OCI-LY7 (cell line): Measurements from ENCODE around the gene ERI3. TPM values are rescaled to one million over a fixed set of nuclear protein-coding genes. Genes with fewer than 3 reads are reported as not detected.
A peak's percentile ranks its signal among the peaks of the same experiment; 100 is the strongest.

ENCODE experiments used
- BruUV-seq: library from RNA; stranded (reverse); fragments of 400-500 nt; replicated peaks from 2 replicates; lab custom pipeline; 2021; lab: Mats Ljungman, UMichigan
- CTCF ChIA-PET: fragments of 300-600 bp; sonication (Branson Sonifier 250); formaldehyde crosslinking; loops from one replicate; lab custom pipeline; 2022; ENCODE audit warnings: antibody characterized with exemption; ENCODE audit not compliant: unreplicated experiment; lab: Charles Lee
- POLR2A ChIA-PET: fragments of 300-600 bp; sonication (Branson Sonifier 250); formaldehyde crosslinking; loops from one replicate; lab custom pipeline; 2022; ENCODE audit warnings: antibody characterized with exemption; lab: Charles Lee
- DNase-seq: peaks from one replicate; pipeline ENCODE4 v3.0.0-alpha.2; 2015; ENCODE audit warnings: low spot score
- H2AFZ ChIP-seq: fragments of 200-600 bp; sonication (generic), shearing (Covaris generic); 2 replicates; pipeline ENCODE4 v1.6.1; 2014; ENCODE audit warnings: mild to moderate bottlenecking, antibody characterized with exemption, low read length, moderate library complexity
- H3K27ac ChIP-seq: fragments of 200-600 bp; sonication (generic); 2 replicates; pipeline ENCODE4 v1.5.1; 2014; ENCODE audit warnings: mixed run types, low read depth, mild to moderate bottlenecking, moderate library complexity, low read length, inconsistent platforms; ENCODE audit not compliant: poor library complexity, severe bottlenecking
- H3K36me3 ChIP-seq: fragments of 200-600 bp; sonication (generic); 2 replicates; pipeline ENCODE4 v1.6.1; 2014; ENCODE audit warnings: mild to moderate bottlenecking, antibody characterized with exemption, low read length, moderate library complexity, mixed read lengths; ENCODE audit not compliant: insufficient read depth
- H3K4me1 ChIP-seq: fragments of 200-600 bp; sonication (generic); 2 replicates; pipeline ENCODE4 v1.5.1; 2014; ENCODE audit warnings: mild to moderate bottlenecking, low read length; ENCODE audit not compliant: insufficient read depth, poor library complexity, severe bottlenecking
- H3K4me2 ChIP-seq: fragments of 200-600 bp; sonication (generic); 2 replicates; pipeline ENCODE4 v1.6.1; 2014; ENCODE audit warnings: mild to moderate bottlenecking, low read length
- H3K4me3 ChIP-seq: fragments of 200-600 bp; sonication (generic); 2 replicates; pipeline ENCODE4 v1.5.1; 2014; ENCODE audit warnings: mild to moderate bottlenecking, low read depth, low read length; ENCODE audit not compliant: poor library complexity, severe bottlenecking
- H3K79me2 ChIP-seq: fragments of 200-600 bp; sonication (generic); 2 replicates; pipeline ENCODE4 v1.6.1; 2016; ENCODE audit warnings: low read depth, mild to moderate bottlenecking, low read length, moderate library complexity, mixed read lengths; ENCODE audit not compliant: insufficient read depth
- H3K9me2 ChIP-seq: fragments of 200-600 bp; sonication (generic); 2 replicates; pipeline ENCODE4 v1.6.1; 2016; ENCODE audit warnings: mild to moderate bottlenecking, low read length, mixed read lengths; ENCODE audit not compliant: insufficient read depth
- H3K9me3 ChIP-seq: fragments of 200-600 bp; sonication (generic); 2 replicates; pipeline ENCODE4 v1.6.1; 2014; ENCODE audit warnings: mild to moderate bottlenecking, mixed run types, low read length, mixed read lengths
- H4K20me1 ChIP-seq: fragments of 200-600 bp; sonication (generic); 2 replicates; pipeline ENCODE4 v1.6.1; 2014; ENCODE audit warnings: mild to moderate bottlenecking, antibody characterized with exemption, low read length, moderate library complexity, mixed read lengths; ENCODE audit not compliant: insufficient read depth
- EZH2phosphoT487 ChIP-seq: fragments of 200-600 bp; sonication (generic); IDR thresholded peaks from 2 replicates; pipeline ENCODE4 v1.6.1; 2018; ENCODE audit warnings: low read depth, borderline replicate concordance, mild to moderate bottlenecking, mixed run types, antibody characterized with exemption, low read length, moderate library complexity, mixed read lengths
- intact Hi-C: fragments of 100-400 bp; cut with micrococcal nuclease; formaldehyde crosslinking; loops from one replicate; pipeline ENCODE4 v1.10.0; 2022; ENCODE audit not compliant: unreplicated experiment
- small RNA-seq: library from RNA; depleted of rRNA; stranded (forward); fragments of <200 nt; gene quantifications from one replicate; pipeline ENCODE3, GENCODE V24; 2014
- total RNA-seq, 2 experiments: library from RNA; depleted of rRNA in 1 of 2; stranded (reverse); fragments of >200 nt in 1 of 2; shearing (Covaris generic) in 1 of 2; gene quantifications; 2 replicates each; pipeline ENCODE4 v1.2.3, GENCODE V29; 2014 to 2022
- TF ChIP-seq, protein P1 (sequence below): fragments of 200-600 bp; sonication (generic); conservative IDR thresholded peaks from 2 replicates; pipeline ENCODE4 v1.5.1; 2014; ENCODE audit warnings: mild to moderate bottlenecking, antibody characterized with exemption, low read length, moderate library complexity, mixed read lengths

ERI3 gene
- total RNA-seq, 2 experiments from 2014 or later = 46.5 to 47.4 TPM

DNA sequence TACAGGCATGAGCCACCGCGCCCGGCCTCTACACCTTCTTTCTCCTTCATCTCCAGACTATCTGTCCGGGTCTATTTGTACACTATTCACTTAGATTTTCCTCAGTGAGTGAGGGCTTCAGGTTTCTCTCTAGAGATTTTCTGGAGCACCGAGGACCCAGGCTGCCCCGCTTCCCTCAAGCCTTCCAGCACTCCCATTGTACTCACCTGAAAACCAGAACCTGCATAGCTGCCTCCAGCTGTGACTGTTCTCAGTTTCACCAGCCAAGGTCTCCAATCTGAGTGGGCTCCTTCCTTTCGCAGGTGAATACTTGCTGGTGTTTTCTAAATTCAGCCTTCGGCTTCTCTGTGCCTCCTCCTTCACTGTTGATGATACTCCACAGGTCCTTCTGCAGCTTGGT lies 154.7 kb downstream of the ERI3 start:
- POLR2A ChIA-PET = no interaction called here
- no peak for TF ChIP-seq EZH2phosphoT487
- TF ChIP-seq, protein P1, sequence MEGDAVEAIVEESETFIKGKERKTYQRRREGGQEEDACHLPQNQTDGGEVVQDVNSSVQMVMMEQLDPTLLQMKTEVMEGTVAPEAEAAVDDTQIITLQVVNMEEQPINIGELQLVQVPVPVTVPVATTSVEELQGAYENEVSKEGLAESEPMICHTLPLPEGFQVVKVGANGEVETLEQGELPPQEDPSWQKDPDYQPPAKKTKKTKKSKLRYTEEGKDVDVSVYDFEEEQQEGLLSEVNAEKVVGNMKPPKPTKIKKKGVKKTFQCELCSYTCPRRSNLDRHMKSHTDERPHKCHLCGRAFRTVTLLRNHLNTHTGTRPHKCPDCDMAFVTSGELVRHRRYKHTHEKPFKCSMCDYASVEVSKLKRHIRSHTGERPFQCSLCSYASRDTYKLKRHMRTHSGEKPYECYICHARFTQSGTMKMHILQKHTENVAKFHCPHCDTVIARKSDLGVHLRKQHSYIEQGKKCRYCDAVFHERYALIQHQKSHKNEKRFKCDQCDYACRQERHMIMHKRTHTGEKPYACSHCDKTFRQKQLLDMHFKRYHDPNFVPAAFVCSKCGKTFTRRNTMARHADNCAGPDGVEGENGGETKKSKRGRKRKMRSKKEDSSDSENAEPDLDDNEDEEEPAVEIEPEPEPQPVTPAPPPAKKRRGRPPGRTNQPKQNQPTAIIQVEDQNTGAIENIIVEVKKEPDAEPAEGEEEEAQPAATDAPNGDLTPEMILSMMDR = no peak
- Histone ChIP-seq H3K4me3 (no peak overlapping the region), H3K9me3 (no peaks in the 10 kb centered on the region), H3K9me2 (no peaks in the 10 kb centered on the region), H3K27ac (no peak overlapping the region), H2AFZ (no peak overlapping the region), H3K79me2 (no peaks in the 10 kb centered on the region), H3K36me3 (no peaks in the 10 kb centered on the region), H4K20me1 (no peaks in the 10 kb centered on the region), H3K4me2 (no peak overlapping the region), H3K4me1 (no peaks in the 10 kb centered on the region)
- CTCF ChIA-PET = no interaction called here
- BruUV-seq = no TSS peak
- DNase-seq = no peak
- intact Hi-C loops = no loop called here

DNA sequence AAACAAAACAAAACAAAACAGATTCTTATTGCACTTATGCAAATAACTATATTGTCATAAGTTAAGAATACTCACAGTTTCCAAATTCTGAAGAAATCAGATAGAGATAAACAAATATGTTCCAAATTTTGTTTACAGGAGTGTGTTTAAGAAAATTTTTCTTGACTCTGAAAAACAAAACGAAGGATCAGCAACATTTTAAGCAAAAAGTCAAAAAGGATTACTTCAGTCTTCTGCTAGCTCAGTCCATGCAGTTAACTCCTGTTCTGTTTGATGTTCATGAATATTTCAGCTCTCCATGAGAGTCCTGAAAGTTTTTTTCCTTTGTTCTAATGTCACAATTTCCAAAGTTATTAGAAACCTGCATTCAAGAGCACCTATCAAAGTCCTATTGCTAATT lies 180.4 kb downstream of the ERI3 start:
- H4K20me1 ChIP-seq = no peaks in the 10 kb centered on the region
- CTCF ChIA-PET = no interaction called here
- no peak overlapping the region for H3K27ac ChIP-seq
- H3K4me3 ChIP-seq = no peak overlapping the region
- H3K9me2 ChIP-seq = no peaks in the 10 kb centered on the region
- H3K4me1 ChIP-seq = no peaks in the 10 kb centered on the region
- H3K36me3 ChIP-seq = no peaks in the 10 kb centered on the region
- POLR2A ChIA-PET = no interaction called here
- H3K79me2 ChIP-seq = no peaks in the 10 kb centered on the region
- peak; percentile 3 for DNase-seq
- H2AFZ ChIP-seq = no peak overlapping the region
- no TSS peak for BruUV-seq
- H3K9me3 ChIP-seq = peaks cover 24% of the 10 kb centered on the region
- no peak overlapping the region for H3K4me2 ChIP-seq
- TF ChIP-seq, protein P1 = no peak
- no peak for TF ChIP-seq EZH2phosphoT487
- intact Hi-C loops = no loop called here

Small RNAs within 50 kb of the gene (small RNA-seq; reads per million reads assigned to genes)
- not detected for gene AL035417.1
- gene RNU6-369P = not detected

Other genes starting within 250 kb of the ERI3 start
- gene KLF17, start 236.4 kb downstream of the ERI3 start, total RNA-seq (2014; rRNA removed; shearing (Covaris generic)) = not detected in 2 replicates
- not detected in 2 replicates for gene KLF17, start 236.4 kb downstream of the ERI3 start, total RNA-seq (2022)
- not detected in 2 replicates for gene KLF18, start 213.6 kb downstream of the ERI3 start, total RNA-seq (2014; rRNA removed; shearing (Covaris generic))
- not detected in 2 replicates for gene KLF18, start 213.6 kb downstream of the ERI3 start, total RNA-seq (2022)
- 35.4 and 56.8 TPM in 2 replicates for gene DMAP1, start 141.8 kb downstream of the ERI3 start, total RNA-seq (2014; rRNA removed; shearing (Covaris generic))
- gene DMAP1, start 141.8 kb downstream of the ERI3 start, total RNA-seq (2022) = 53.0 and 55.9 TPM in 2 replicates
- 85.5 and 107 TPM in 2 replicates for gene RNF220, start 50.0 kb upstream of the ERI3 start, total RNA-seq (2014; rRNA removed; shearing (Covaris generic))
- gene RNF220, start 50.0 kb upstream of the ERI3 start, total RNA-seq (2022) = 82.3 and 84.7 TPM in 2 replicates